Astrocyte (in vitro differentiated cells and primary cell): ENCODE results near the gene CFL1. TPM values are rescaled to one million over a fixed set of nuclear protein-coding genes. Genes with fewer than 3 reads are reported as not detected.

ENCODE experiments used
- DNase-seq: peaks from one replicate; pipeline ENCODE4 v3.0.0-alpha.2; 2010; ENCODE audit warnings: low read depth
- FAIRE-seq: peaks from 2 replicates; lab custom pipeline; 2011; peaks lifted over from hg19 to GRCh38; lab: Jason Lieb, UNC
- H2AFZ ChIP-seq: 2 replicates; pipeline ENCODE4 v1.6.0; 2012; ENCODE audit warnings: low read depth, low read length, inconsistent platforms
- H3K27ac ChIP-seq: 2 replicates; pipeline ENCODE4 v1.5.1; 2011; ENCODE audit warnings: low read depth, low read length, inconsistent platforms
- H3K27me3 ChIP-seq: 2 replicates; pipeline ENCODE4 v1.6.0; 2011; ENCODE audit warnings: low read length, inconsistent platforms; ENCODE audit not compliant: insufficient read depth
- H3K36me3 ChIP-seq: 2 replicates; pipeline ENCODE4 v1.5.1; 2011; ENCODE audit warnings: low read length, inconsistent platforms; ENCODE audit not compliant: insufficient read depth
- H3K4me1 ChIP-seq: 2 replicates; pipeline ENCODE4 v1.5.1; 2011; ENCODE audit warnings: low read length, inconsistent platforms; ENCODE audit not compliant: insufficient read depth
- H3K4me2 ChIP-seq: 2 replicates; pipeline ENCODE4 v1.6.0; 2012; ENCODE audit warnings: low read length, inconsistent platforms
- H3K4me3 ChIP-seq: 2 replicates; pipeline ENCODE4 v1.5.1; 2011; ENCODE audit warnings: low read depth, mild to moderate bottlenecking, low read length, inconsistent platforms; ENCODE audit not compliant: insufficient read depth
- H3K79me2 ChIP-seq: 2 replicates; pipeline ENCODE4 v1.6.0; 2012; ENCODE audit warnings: mild to moderate bottlenecking, low read length, inconsistent platforms; ENCODE audit not compliant: insufficient read depth
- H3K9ac ChIP-seq: 2 replicates; pipeline ENCODE4 v1.6.0; 2012; ENCODE audit warnings: mild to moderate bottlenecking, low read length, inconsistent platforms
- H3K9me3 ChIP-seq: 2 replicates; pipeline ENCODE4 v1.5.1; 2012; ENCODE audit warnings: low read depth, mild to moderate bottlenecking, low read length, inconsistent platforms; ENCODE audit not compliant: insufficient read depth
- H4K20me1 ChIP-seq: 2 replicates; pipeline ENCODE4 v1.6.0; 2012; ENCODE audit warnings: low read length, inconsistent platforms; ENCODE audit not compliant: insufficient read depth
- H3K27ac Mint-ChIP-seq: one replicate; pipeline ENCODE4 v1.8.0; 2021; ENCODE audit warnings: mild to moderate bottlenecking, mixed read lengths; ENCODE audit not compliant: unreplicated experiment
- H3K27me3 Mint-ChIP-seq: one replicate; pipeline ENCODE4 v1.8.0; 2021; ENCODE audit warnings: low read depth, mixed read lengths; ENCODE audit not compliant: unreplicated experiment
- H3K36me3 Mint-ChIP-seq: one replicate; pipeline ENCODE4 v1.8.0; 2021; ENCODE audit warnings: low read depth, mixed read lengths; ENCODE audit not compliant: unreplicated experiment
- H3K4me1 Mint-ChIP-seq: one replicate; pipeline ENCODE4 v1.8.0; 2021; ENCODE audit warnings: low read depth, mixed read lengths; ENCODE audit not compliant: unreplicated experiment
- H3K4me3 Mint-ChIP-seq: one replicate; pipeline ENCODE4 v1.8.0; 2021; ENCODE audit warnings: mild to moderate bottlenecking, moderate library complexity, mixed read lengths; ENCODE audit not compliant: unreplicated experiment
- H3K9me3 Mint-ChIP-seq: one replicate; pipeline ENCODE4 v1.8.0; 2021; ENCODE audit warnings: mild to moderate bottlenecking, mixed read lengths; ENCODE audit not compliant: unreplicated experiment
- EZH2 ChIP-seq: IDR thresholded peaks from 2 replicates; pipeline ENCODE4 v1.6.1; 2012; ENCODE audit warnings: mild to moderate bottlenecking, low read length, inconsistent platforms; ENCODE audit not compliant: insufficient read depth
- total RNA-seq: library from RNA; stranded (reverse); gene quantifications from 2 replicates; pipeline ENCODE4 v1.2.1, GENCODE V29; 2021
- TF ChIP-seq, protein P1 (sequence below): IDR thresholded peaks from 2 replicates; pipeline ENCODE4 v1.5.1; 2011; ENCODE audit warnings: low read depth, mild to moderate bottlenecking, inconsistent platforms, low read length, moderate library complexity; ENCODE audit not compliant: insufficient read depth

The CFL1 gene
- total RNA-seq, 1 donor from 2014 or later, result 1,931 TPM

DNA sequence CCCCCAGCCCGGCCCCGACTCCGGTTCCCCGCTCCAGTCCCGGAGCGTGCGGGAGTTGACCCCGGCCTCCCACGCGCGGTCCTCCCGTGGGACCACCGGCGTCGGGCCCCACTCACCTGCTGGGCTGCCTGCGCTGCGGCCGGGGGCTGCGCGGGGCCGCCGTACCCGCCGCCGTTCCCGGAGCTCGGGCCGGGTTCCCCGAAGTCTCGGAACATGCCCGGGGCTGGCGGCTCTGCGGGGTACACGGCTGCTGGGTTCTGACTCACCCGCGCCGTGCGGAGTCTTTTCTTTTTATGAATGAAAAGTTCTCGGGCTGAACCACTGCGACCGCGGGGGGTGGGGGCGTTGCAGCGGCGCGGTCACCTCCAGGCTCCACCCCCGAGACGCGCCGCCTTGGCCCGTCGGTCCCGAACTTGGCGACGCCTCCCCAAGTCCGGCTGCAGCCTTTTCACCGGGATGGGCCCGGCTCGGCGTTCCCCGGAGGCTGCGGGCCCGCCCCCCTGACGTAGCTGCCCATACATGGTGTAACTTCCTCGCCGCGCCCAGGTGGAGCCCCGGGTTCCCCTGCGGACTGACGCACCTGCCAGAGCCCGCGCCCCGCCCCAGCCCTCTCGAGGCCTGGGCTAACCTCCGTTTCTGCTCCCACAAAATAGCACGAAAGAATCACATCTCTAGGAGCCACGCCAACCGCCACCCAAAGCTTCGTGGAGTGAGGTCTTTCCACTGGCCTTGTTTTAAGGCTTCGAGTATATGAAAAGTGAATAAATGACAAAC lies 42.3 kb upstream of the CFL1 start, which contains the start of gene FOSL1:
FOSL1 (minus strand) TSS at position 264 of the 774 bp plus-strand sequence; CDS start at position 215, 49 bp downstream.
- Histone ChIP-seq H4K20me1 (peaks cover 42% of the 10 kb centered on the region), H3K4me2 (peak within 1 kb of the TSS; percentile 89), H3K4me3 (peak within 1 kb of the TSS; percentile 94), H3K36me3 (peaks cover 17% of the 10 kb centered on the region), H2AFZ (peak within 1 kb of the TSS; percentile 34), H3K79me2 (peaks cover 57% of the 10 kb centered on the region), H3K27me3 (no peaks in the 10 kb centered on the region), H3K4me1 (peaks cover 52% of the 10 kb centered on the region), H3K27ac (peak within 1 kb of the TSS; percentile 95), H3K9ac (peak within 1 kb of the TSS; percentile 99), H3K9me3 (no peaks in the 10 kb centered on the region)
- no peak for TF ChIP-seq EZH2
- TF ChIP-seq, protein P1, sequence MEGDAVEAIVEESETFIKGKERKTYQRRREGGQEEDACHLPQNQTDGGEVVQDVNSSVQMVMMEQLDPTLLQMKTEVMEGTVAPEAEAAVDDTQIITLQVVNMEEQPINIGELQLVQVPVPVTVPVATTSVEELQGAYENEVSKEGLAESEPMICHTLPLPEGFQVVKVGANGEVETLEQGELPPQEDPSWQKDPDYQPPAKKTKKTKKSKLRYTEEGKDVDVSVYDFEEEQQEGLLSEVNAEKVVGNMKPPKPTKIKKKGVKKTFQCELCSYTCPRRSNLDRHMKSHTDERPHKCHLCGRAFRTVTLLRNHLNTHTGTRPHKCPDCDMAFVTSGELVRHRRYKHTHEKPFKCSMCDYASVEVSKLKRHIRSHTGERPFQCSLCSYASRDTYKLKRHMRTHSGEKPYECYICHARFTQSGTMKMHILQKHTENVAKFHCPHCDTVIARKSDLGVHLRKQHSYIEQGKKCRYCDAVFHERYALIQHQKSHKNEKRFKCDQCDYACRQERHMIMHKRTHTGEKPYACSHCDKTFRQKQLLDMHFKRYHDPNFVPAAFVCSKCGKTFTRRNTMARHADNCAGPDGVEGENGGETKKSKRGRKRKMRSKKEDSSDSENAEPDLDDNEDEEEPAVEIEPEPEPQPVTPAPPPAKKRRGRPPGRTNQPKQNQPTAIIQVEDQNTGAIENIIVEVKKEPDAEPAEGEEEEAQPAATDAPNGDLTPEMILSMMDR, result no peak
- peak within 1 kb of the TSS; percentile 89 for H3K27ac Mint-ChIP-seq
- no peaks in the 10 kb centered on the region for H3K27me3 Mint-ChIP-seq
- DNase-seq (peak; percentile 92), FAIRE-seq (no peak)
- no peaks in the 10 kb centered on the region for H3K9me3 Mint-ChIP-seq
- H3K36me3 Mint-ChIP-seq, result peaks cover 4% of the 10 kb centered on the region
- peaks cover 34% of the 10 kb centered on the region for H3K4me1 Mint-ChIP-seq
- H3K4me3 Mint-ChIP-seq, result peak within 1 kb of the TSS; percentile 86

DNA sequence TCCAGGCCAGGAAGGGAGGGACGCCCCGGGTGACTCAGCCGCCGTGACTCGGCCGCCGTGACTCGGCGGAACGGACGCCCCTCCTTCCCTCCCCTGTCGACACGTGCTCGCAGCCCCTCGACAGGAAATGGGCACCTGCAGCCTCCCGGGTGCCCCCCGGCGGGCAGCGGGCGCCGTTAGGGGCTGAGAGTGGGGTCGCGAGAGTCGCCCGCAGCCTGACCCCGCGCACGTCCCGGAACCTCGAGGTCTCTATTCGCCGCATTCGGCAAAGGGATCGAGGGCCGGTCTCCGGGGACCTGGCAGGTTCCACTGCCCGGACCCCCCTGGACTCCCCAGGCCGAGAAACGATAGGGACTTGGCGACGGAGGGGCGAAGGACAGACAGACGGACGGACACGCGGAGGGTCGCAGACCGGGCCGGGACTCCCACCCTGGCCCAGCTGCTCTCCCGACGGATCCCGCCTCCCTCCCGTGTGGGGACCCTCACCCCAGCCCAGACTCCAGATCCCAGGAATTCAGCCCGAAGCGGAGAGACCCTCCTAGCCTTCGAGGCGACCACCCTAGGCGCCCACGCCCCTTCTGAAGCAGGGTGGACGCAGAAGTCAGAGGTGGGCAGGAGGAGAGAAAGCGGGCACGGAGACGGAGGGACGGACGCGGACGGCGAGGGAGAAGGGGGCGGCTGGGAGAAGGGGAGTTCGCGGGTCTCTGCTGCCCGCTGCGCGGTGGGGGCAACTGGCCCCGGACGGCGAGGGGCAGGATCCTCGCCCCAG lies 41.6 kb upstream of the CFL1 start:
- FAIRE-seq, result no peak
- peak overlapping the region; percentile 34 for H2AFZ ChIP-seq
- H3K79me2 ChIP-seq, result peaks cover 64% of the 10 kb centered on the region

More for the DNA sequence above, 41.6 kb upstream of the CFL1 start:
- Mint-ChIP-seq H3K4me3 (peak overlapping the region; percentile 86), H3K27ac (peak overlapping the region; percentile 89), H3K36me3 (peaks cover 6% of the 10 kb centered on the region), H3K9me3 (no peaks in the 10 kb centered on the region), H3K4me1 (peaks cover 37% of the 10 kb centered on the region), H3K27me3 (no peaks in the 10 kb centered on the region)
- Histone ChIP-seq H3K4me3 (peak overlapping the region; percentile 94), H3K36me3 (peaks cover 17% of the 10 kb centered on the region), H3K4me2 (peak overlapping the region; percentile 89), H4K20me1 (peaks cover 47% of the 10 kb centered on the region), H3K27me3 (no peaks in the 10 kb centered on the region), H3K9ac (peak overlapping the region; percentile 99), H3K4me1 (peaks cover 52% of the 10 kb centered on the region), H3K9me3 (no peaks in the 10 kb centered on the region), H3K27ac (peak overlapping the region; percentile 95)
- peak; percentile 44 for DNase-seq
- TF ChIP-seq, protein P1, result no peak
- TF ChIP-seq EZH2, result no peak
